Germinal center (tissue), 1 donor: Measurements from ENCODE around the gene RREB1.
"Not testable (repeated sequence)": the region's sequence is repeated elsewhere in the genome, so short reads cannot be mapped to it uniquely, and the experiment has no call there.

Experiments
- DNase-seq: peaks from one replicate; pipeline ENCODE4 v3.0.0; 2012; ENCODE audit warnings: mixed read lengths, low spot score

RREB1 gene

DNA sequence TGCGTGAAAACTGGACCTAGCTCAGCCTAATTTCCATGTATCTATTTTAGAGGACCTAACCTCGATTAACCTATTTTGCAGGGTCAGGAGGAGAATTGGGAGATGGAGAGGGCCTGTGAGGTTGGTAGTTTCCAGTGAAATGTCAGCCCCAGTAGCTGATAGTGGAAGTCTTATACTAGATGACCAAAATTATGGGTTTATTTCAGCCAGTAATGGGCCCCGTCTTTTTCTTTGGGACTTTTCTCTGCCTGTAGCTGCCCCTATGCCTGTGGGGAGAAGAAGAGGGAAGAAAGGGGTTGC is 37.8 kb downstream of the RREB1 start:
- DNase-seq = no peak

- DNase-seq = peak; percentile 45
These were observed 38.4 kb downstream of the RREB1 start for GRCh38 chr6:7145885-7146828.

- DNase-seq = no peak
These were observed 39.4 kb downstream of the RREB1 start for GRCh38 chr6:7147051-7147671.

DNA sequence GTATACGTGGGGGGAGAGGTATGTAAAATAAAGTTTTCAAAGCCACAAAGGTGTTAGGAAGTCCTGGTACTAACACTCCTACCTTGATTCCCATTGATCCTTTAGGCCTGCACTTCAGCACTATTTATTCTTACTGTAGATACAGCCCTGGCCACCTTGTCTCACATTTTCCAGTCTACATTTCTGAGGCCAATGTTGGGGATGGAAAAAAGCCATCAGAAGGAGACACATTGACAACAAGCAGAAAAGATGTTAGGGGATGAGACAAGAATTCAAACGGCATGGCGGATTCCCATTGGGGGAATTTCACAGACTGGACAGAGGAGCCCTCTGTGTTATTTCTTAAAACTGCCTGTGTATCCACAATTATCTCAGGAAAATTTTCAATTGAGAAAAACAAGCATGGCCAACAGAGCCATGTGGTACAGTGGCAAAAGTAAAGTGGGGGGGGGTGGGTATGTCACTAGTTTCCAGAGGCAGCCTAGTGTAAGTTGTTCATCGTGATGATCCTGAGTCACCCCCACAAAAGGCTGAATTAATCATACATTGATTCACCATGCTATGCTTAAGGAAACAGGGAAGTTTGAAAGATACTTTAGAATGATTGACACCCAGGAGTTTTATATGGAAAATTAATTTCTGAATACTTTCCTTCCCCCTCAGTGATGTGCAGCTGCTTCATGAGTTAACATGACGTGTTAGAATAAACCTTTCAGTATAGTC is 40.5 kb downstream of the RREB1 start:
- DNase-seq = no peak

DNA sequence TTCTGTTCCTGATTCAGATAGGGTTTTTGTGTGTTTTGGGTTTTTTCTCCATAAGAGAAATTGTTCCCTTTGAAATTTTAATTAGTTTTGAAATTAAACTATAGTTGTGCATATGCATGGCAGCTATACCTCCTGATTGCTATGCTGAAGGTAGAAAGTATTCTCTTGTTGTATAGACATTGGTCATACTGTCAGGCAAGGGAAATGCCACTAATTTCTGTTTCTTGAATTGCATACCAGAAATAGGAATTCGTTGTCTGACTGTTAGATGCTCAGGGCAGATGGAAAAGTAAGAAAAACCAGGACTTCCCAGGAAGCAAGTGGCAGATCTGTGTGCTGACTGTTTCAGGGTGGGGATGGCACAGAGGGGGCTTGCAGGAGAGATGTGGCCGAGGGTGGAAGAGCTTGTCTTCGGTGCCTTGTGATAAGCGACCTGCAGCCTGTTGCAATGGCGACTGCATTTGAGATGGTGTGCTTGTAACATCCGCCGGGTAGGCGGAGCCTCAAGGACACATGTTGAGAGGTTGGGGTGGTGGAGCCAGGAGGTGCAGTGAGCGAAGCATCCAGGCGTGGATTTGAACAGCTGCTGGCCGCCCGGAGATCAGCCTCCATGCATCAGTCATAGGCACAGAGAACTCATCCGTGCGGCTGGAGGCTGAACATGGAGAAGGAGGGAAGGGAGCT is 42.8 kb downstream of the RREB1 start:
- no peak for DNase-seq

DNA sequence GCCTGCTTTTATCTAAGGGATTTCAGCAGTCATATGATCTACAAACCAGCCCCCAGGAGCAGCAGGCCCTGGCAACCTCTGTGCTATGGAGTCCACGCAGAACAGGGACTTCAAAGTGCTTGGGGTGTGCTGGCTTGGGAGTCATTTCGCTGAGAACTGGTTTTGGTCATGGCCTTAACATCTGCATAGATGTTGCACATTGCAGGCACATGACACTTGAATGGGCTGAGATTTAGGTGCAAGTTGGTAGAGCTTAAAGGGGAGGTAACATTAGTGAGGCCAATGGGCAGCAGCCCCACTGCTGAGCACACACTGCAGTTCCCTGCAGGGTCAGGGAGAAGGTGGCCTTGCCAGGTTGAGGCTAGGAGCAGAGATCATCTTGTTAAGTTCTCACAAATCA is 43.6 kb downstream of the RREB1 start:
- no peak for DNase-seq

DNA sequence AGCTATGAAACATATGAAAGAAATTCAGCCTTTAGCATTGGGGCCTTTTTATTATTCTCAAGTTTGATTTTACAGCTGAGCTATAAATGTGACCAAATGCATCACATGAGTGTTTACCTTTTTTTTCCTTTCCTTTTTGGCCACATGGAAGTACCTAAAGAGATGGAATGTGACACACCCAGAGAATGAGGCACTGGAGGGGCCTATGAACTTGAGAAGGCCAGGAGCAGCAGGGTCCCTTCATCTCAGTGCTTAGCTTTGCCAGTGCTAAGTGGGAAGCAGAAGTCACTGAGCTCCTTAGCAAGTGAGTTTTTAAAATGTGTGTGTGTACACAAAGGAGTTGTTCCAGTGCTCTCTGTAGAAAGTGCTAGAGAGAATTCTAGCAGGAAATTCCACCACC is 44.7 kb downstream of the RREB1 start:
- DNase-seq = no peak

GRCh38 chr6:7153789-7154188 is 46.0 kb downstream of the RREB1 start:
- peak; percentile 37 for DNase-seq

GRCh38 chr6:7154341-7155139 is 46.8 kb downstream of the RREB1 start:
- peak; percentile 25 for DNase-seq

DNA sequence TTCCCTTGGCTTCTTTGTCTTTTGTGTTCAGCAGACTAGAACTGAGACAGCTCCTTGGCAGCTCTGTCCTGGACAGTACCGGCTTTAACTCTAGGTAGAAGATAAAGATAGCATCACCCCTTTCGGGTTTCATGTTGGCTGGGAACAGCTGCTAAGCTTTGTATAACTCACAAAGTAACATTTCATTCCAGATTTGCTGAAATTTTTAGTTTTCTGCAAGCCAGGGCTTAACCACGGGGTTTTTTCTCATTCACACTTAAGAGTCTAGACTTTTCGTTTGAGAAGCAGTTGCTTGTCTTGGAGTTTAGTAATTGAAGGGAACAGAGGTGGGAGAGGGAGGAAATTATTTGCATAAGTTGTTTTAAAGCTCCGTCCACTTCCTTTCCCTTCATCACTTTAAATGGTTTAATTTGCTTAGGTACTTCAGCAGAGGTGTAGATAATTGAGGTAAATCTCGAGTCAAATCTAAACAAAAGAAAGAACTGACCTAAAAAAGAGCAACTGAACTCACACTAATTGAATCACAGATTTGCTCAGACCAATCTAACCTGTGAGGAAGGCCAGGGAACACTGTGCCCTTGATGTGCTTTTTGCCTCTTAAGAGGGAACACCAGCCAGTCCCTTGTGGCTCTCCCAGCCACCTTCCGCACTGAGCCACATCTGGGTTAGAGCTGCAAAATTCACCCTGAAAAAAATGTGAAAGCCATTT is 48.3 kb downstream of the RREB1 start:
- DNase-seq = peak; percentile 19

- DNase-seq = peak; percentile 10
These were observed 49.0 kb downstream of the RREB1 start for GRCh38 chr6:7156643-7157278.

DNA sequence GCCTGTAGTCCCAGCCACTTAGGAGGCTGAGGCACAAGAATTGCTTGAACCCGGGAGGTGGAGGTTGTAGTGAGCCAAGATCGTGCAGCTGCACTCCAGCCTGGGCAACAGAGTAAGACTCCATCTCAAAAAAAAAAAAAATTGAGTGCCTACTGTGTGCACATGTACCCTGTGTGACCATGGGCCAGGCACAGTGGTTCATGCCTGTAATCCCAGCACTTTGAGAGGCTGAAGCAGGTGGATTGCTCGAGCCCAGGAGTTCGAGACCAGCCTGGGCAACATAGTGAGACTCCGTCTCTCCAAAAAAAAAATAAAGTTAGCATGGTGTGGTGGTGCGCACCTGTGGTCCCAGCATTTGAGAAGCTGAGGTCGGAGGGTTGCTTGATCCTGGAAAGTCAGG is 49.5 kb downstream of the RREB1 start:
- DNase-seq = not testable (repeated sequence)

- no peak for DNase-seq
These were observed 50.2 kb downstream of the RREB1 start for GRCh38 chr6:7157752-7158616.

DNA sequence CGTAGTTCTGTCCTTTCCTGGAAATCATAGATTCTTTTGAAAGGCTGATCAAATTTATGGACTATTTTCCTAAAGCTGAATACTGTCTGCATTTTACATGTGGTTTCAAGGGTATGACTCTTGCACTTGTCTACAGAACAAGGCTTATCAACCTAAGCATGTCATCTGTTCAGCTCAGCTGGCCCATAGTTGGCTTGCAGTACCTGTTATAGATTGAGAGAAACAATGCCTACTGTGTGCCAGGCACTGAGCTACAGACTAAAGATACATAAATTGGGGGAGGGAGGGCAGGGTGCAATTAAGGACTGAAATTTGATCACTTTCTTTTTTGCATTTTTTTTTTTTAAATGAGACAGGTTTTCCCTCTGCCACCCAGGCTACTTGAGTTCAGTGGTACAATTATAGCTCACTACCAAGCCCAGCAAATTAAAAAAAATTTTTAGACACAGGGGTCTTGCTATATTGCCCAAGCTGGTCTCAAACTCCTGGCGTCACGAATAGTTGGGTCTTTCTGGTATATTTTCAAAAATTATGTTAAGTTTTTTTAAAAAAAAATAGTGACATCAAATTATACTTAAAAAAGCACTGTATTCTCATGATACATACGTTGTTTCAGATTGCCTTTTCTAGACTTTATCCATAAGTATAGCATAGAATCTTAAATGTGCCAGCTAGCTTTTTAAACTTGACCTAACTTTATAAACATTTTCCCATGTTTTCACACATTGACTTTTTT is 52.2 kb downstream of the RREB1 start:
- DNase-seq = no peak

- DNase-seq = no peak
These were observed 53.5 kb downstream of the RREB1 start for GRCh38 chr6:7161253-7161623.

DNA sequence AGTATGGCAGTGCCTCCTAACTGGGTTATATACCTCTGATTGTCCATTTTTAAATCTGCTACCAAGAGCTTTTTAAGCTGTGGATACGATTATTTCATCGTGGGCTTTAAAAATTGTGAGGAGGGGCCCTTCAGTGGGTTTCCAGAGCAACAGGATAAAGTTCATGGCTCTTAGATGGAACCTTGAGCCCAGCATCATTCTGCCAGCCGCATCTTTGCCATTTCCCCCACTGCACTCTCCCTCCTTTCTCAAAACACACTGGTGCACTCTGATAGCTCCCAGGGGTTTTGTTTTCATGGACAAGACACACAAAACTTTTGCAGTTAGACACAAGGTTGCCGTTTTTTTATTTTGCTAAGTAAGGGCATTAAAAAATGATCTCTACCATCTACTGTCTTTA is 54.1 kb downstream of the RREB1 start:
- no peak for DNase-seq

DNA sequence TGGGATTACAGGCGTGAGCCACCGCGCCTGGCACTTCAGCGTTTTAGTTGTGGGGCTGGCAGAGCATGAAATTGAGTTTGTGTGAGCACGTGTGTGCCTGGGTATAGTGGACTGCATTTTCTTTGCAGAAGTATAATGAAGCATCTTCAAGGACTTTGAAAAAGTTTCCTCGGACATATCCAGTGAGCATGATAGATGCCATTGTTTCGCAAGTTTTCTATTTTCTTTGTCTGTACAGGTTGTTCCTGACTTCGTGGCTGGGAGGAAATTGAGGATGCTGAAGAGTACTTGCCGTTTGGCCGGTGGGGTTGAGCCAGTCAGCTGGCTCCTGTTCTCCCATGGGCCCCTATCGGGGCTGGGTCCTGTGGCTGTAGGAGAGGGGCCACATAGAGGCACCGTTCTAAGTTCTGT is 55.9 kb downstream of the RREB1 start:
- no peak for DNase-seq

GRCh38 chr6:7164536-7165001 is 56.8 kb downstream of the RREB1 start:
- DNase-seq = no peak
